ENCODE data around the gene TOPORS. TPM values are rescaled to one million over a fixed set of nuclear protein-coding genes. Genes with fewer than 3 reads are reported as not detected.

Gene TOPORS
- total and polyA plus RNA-seq, 5 experiments from 2014 or later = 21.9 to 26.0 (median 23.5) TPM

GRCh38 chr9:32497921-32498320 lies 54.5 kb downstream of the TOPORS start:
- Mint-ChIP-seq H3K9me3 (no peaks in the 10 kb centered on the region), H3K4me3 (no peak overlapping the region), H3K27ac (peak overlapping the region in 1 of 10 donors; percentile 7), H3K27me3 (no peaks in the 10 kb centered on the region), H3K4me1 (peaks cover 0 to 6% (median 4%) of the 10 kb centered on the region in 4 donors), H3K36me3 (peaks cover 4 to 72% (median 23%) of the 10 kb centered on the region in 3 donors)
- no peak for DNase-seq
- POLR2A ChIA-PET = no interaction called here
- no peak for ATAC-seq

DNA sequence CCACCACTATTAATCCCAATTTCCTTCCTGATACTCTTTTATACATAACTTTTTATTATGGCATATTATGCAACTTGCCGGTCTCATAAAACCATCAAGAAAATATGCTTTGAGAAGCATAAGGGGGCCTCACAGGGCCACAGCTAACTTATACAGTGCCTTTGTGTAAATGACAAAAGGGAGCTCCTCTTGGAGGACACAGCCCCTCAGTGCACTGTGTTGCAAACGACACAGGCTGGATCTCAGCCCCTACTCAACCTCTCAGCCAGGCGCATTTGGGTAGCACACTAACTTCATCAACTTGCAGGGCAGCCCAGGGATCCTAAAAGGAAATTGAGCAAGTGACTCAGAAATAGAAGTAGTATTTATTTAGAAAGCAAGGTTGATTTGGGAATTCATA lies 61.8 kb downstream of the TOPORS start:
- Mint-ChIP-seq H3K9me3 (no peaks in the 10 kb centered on the region), H3K27ac (peak overlapping the region in 3 of 10 donors; percentile 2 to 70 (median 41)), H3K4me3 (no peak overlapping the region), H3K4me1 (no peaks in the 10 kb centered on the region), H3K27me3 (no peaks in the 10 kb centered on the region), H3K36me3 (peaks cover 0 to 91% (median 30%) of the 10 kb centered on the region in 3 donors)
- DNase-seq (no peak), ATAC-seq (no peak)
- POLR2A ChIA-PET = no interaction called here

Other genes with a start within 250 kb of the TOPORS start
- 10 to 100 TPM; 10.3 to 11.0 TPM for gene ACO1, start 167.9 kb downstream of the TOPORS start, total RNA-seq
- gene ACO1, start 167.9 kb downstream of the TOPORS start, polyA plus RNA-seq = 10 to 100 TPM in 2 of 3 donors, 1 to 10 TPM in 1; 8.3 to 14.5 (median 13.1) TPM
- 10 to 100 TPM; 20.9 to 22.6 TPM for gene RIGI, start 26.4 kb downstream of the TOPORS start, total RNA-seq
- 10 to 100 TPM; 12.7 to 14.4 (median 14.1) TPM for gene RIGI, start 26.4 kb downstream of the TOPORS start, polyA plus RNA-seq
- gene SMIM27, start 259 bp downstream of the TOPORS start, total RNA-seq = 10 to 100 TPM; 37.0 to 37.8 TPM
- gene SMIM27, start 259 bp downstream of the TOPORS start, polyA plus RNA-seq = 100 to 1,000 TPM; 103 to 116 (median 110) TPM
- 10 to 100 TPM; 22.5 to 23.0 TPM for gene NDUFB6, start 20.6 kb upstream of the TOPORS start, total RNA-seq
- gene NDUFB6, start 20.6 kb upstream of the TOPORS start, polyA plus RNA-seq = 10 to 100 TPM; 70.0 to 92.7 (median 91.3) TPM
- under 1 TPM; 0.05 to 0.08 TPM for gene TAF1L, start 83.1 kb upstream of the TOPORS start, total RNA-seq
- not detected for gene TAF1L, start 83.1 kb upstream of the TOPORS start, polyA plus RNA-seq
- not detected for gene TMEM215, start 231.0 kb upstream of the TOPORS start, total RNA-seq
- not detected for gene TMEM215, start 231.0 kb upstream of the TOPORS start, polyA plus RNA-seq